ENCODE data around the gene HDAC5. TPM values are rescaled to one million over a fixed set of nuclear protein-coding genes. Genes with fewer than 3 reads are reported as not detected.

HDAC5 gene
- total and polyA plus RNA-seq, 7 donors: 15.3 to 87.5 (median 58.2) TPM

DNA sequence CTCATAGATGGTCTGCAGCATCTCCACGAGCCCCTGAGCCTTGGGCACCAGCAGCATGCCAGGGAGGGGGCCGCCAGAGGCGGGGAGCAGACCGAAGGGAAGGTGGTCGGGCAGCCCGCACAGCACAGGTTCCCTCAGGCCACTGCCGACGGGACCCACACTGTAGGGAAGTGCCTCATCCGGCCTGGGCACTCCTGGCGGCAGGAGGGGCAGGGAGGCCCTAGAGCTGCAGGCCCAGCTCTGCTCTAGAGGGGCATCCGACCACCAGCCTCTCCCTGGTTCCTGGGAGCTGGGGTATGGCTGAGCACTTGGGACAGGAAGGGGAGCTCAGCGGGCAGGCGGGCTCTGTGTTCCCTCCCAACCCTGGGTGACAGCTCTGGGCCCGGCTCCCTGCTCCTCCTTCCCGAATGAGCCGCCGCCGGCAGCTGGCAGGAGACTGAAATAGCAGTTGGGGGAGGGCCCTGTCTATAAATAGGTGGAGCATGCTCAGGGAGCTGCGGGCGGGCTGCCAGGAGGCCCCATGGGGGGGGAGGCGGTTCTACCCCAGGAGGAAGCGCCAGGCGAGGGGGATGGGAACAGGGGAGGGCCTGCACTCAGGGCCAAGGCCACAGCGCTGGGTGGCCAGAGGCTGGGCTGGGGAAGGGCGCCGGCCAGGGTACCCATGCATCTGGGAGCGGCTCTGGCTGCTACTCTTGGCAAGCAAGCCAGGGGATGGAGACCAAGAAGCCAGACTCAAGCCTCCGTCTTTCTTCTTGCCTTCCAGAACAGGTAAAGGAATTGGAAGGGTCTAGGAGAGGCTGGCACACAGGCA, 12.4 kb downstream of the HDAC5 start:
- H3K27me3 ChIP-seq: no peaks in the 10 kb centered on the region
- peaks cover 0 to 21% (median 5%) of the 10 kb centered on the region in 4 donors for H3K36me3 ChIP-seq
- H3K4me1 ChIP-seq: peaks cover 0 to 85% (median 80%) of the 10 kb centered on the region in 4 donors
- 7 to 8% methylated on average over 28 of the region's 28 CpGs for WGBS, 2 donors
- no peaks in the 10 kb centered on the region for H3K9me3 ChIP-seq
- TF ChIP-seq EP300 (IDR thresholded peaks at IDR 0.05) (peak in 2 of 4 donors; percentile 79 to 96), POLR2AphosphoS5 (IDR thresholded peaks at IDR 0.05) (peak; percentile 82 to 97 (median 85))
- TF ChIP-seq, protein P1, sequence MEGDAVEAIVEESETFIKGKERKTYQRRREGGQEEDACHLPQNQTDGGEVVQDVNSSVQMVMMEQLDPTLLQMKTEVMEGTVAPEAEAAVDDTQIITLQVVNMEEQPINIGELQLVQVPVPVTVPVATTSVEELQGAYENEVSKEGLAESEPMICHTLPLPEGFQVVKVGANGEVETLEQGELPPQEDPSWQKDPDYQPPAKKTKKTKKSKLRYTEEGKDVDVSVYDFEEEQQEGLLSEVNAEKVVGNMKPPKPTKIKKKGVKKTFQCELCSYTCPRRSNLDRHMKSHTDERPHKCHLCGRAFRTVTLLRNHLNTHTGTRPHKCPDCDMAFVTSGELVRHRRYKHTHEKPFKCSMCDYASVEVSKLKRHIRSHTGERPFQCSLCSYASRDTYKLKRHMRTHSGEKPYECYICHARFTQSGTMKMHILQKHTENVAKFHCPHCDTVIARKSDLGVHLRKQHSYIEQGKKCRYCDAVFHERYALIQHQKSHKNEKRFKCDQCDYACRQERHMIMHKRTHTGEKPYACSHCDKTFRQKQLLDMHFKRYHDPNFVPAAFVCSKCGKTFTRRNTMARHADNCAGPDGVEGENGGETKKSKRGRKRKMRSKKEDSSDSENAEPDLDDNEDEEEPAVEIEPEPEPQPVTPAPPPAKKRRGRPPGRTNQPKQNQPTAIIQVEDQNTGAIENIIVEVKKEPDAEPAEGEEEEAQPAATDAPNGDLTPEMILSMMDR (IDR thresholded peaks at IDR 0.05): no peak
- intact Hi-C loops (cut with DNase I): no loop called here
- peak; percentile 100 for DNase-seq
- peak overlapping the region in 3 of 4 donors; percentile 34 to 42 (median 40) for H3K4me3 ChIP-seq
- peak overlapping the region; percentile 91 to 95 (median 94) for H3K27ac ChIP-seq

DNA sequence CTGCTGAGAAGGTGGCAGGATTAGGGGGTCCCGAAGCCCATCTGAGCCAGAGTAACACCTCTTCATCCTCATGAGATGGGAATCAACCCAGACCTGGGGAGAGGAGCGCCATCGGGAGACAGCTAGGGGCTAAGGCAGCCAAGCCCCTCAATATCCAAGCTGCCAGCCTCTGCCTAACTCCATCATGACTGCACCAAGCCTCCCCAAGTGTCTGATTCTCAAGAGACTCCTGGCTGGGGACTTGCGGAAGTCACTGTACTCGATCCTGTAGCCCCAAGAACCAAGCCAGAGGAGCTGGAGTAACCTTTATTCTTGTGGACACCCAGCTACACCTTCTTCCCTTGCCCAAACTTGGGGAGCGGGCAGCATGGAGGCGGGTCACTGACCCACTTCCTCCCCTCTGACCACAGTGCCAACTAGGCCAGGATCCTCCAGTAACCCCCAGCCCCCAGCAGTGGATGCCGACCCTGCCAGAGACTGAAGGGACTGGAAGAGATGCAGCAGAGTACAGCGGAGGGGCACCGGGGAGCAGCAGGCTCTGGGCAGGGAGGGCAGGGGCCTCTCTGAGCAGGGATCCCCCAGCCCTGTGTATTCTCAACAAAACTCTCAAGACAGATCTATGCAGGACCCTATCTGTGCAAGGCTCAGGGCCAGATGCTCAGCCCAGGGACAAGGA, 13.3 kb downstream of the HDAC5 start:
- Histone ChIP-seq H3K4me3 (peak overlapping the region in 3 of 4 donors; percentile 34 to 42 (median 40)), H3K36me3 (peaks cover 0 to 16% (median 4%) of the 10 kb centered on the region in 4 donors), H3K4me1 (peaks cover 0 to 83% (median 80%) of the 10 kb centered on the region in 4 donors), H3K9me3 (no peaks in the 10 kb centered on the region), H3K27me3 (no peaks in the 10 kb centered on the region), H3K27ac (peak overlapping the region; percentile 91 to 95 (median 94))
- DNase-seq: no peak
- TF ChIP-seq POLR2A (IDR thresholded peaks at IDR 0.05): no peak
- WGBS, 2 donors: 83 to 88% methylated on average over 10 of the region's 10 CpGs
- intact Hi-C loops (cut with DNase I): no loop called here

DNA sequence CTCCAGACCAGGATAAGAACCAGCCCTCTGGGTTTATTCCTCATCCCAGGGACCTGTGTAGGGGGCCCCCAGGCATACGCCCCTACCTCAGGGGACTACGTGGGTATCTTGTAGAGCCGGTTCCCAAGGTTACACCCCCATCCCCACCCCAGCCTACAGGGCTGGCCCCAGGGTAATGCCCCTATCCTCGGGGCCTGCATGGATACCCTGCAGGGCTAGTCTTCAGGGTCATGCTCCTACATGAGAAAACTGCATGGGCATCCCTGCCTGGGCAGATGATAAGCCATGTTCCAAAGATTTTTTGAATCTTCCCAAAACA, 14.2 kb downstream of the HDAC5 start:
- no peaks in the 10 kb centered on the region for H3K27me3 ChIP-seq
- no peaks in the 10 kb centered on the region for H3K9me3 ChIP-seq
- H3K36me3 ChIP-seq: peaks cover 0 to 12% (median 4%) of the 10 kb centered on the region in 4 donors
- intact Hi-C loops (cut with DNase I): loop anchor here (2.0 kb wide), 1 partner anchor 38 kb away; the partner anchor contains the start of gene G6PC3
- WGBS, 2 donors: 52 to 71% methylated on average over 4 of the region's 4 CpGs
- DNase-seq: no peak
- H3K27ac ChIP-seq: peak overlapping the region; percentile 91 to 95 (median 94)
- TF ChIP-seq POLR2AphosphoS5 (IDR thresholded peaks at IDR 0.05) (no peak), POLR2A (IDR thresholded peaks at IDR 0.05) (no peak), EP300 (IDR thresholded peaks at IDR 0.05) (no peak)
- TF ChIP-seq, protein P1 (IDR thresholded peaks at IDR 0.05): no peak
- peaks cover 0 to 86% (median 81%) of the 10 kb centered on the region in 4 donors for H3K4me1 ChIP-seq
- H3K4me3 ChIP-seq: peak overlapping the region in 1 of 4 donors; percentile 42

DNA sequence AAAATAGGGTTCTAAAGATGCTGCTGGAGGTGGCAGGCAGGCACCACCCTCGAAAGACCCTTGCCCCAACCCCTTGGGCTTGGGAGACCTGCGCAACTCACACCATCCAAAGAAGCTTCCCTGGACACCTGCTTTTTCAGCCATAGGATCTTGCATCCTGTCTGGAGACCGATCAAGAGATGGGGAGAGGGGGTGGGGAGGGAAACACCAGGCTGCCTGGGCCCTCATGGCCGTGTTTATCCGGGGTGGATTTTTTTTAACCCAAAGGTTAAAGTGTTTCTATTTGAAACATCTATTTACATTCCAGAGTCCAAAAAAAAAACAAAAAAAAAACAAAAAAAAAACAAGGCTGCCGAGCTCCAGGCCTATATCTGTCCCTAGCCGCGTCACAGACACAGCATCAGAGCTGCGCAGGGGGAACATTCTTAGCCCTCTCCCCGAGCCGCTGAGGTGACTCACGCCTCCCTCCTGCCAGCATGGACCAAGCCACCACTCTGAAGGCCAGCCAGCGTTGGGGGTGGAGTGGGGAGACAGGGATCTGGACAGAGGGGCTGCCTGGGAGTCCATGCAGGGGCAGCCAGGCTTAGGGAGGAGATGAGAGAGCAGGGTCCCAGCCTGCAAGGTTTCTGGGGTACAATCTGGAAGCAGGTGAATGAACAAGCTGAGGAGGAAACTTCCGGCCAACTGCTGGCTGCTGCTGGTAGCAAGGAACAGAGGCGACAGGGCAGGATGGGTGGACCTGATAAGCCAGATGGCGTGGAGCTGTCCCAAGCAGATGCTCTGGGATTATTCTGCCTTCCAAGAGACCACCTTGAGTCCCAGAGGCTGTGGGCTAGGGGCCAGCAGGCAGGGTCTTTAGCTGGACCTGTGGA, 14.8 kb downstream of the HDAC5 start:
- DNase-seq: peak; percentile 98
- intact Hi-C loops (cut with DNase I): loop anchor here (2.0 kb wide), 1 partner anchor 38 kb away; the partner anchor contains the start of gene G6PC3
- peak overlapping the region; percentile 91 to 95 (median 94) for H3K27ac ChIP-seq
- 56 to 62% methylated on average over 16 of the region's 16 CpGs for WGBS, 2 donors
- peak overlapping the region in 1 of 4 donors; percentile 42 for H3K4me3 ChIP-seq
- H3K27me3 ChIP-seq: no peaks in the 10 kb centered on the region
- H3K36me3 ChIP-seq: peaks cover 0 to 6% (median under 1%) of the 10 kb centered on the region in 4 donors
- TF ChIP-seq, protein P1 (IDR thresholded peaks at IDR 0.05): no peak
- peak in 2 of 4 donors; percentile 74 to 89 for TF ChIP-seq EP300 (IDR thresholded peaks at IDR 0.05)
- peak; percentile 30 to 85 (median 66) for TF ChIP-seq POLR2AphosphoS5 (IDR thresholded peaks at IDR 0.05)
- TF ChIP-seq POLR2A (IDR thresholded peaks at IDR 0.05): no peak
- H3K4me1 ChIP-seq: peaks cover 0 to 87% (median 82%) of the 10 kb centered on the region in 4 donors
- no peaks in the 10 kb centered on the region for H3K9me3 ChIP-seq
